ENCODE data around the gene E2F1.
"Not testable (repeated sequence)": the region's sequence is repeated elsewhere in the genome, so short reads cannot be mapped to it uniquely, and the experiment has no call there.

E2F1 gene

DNA sequence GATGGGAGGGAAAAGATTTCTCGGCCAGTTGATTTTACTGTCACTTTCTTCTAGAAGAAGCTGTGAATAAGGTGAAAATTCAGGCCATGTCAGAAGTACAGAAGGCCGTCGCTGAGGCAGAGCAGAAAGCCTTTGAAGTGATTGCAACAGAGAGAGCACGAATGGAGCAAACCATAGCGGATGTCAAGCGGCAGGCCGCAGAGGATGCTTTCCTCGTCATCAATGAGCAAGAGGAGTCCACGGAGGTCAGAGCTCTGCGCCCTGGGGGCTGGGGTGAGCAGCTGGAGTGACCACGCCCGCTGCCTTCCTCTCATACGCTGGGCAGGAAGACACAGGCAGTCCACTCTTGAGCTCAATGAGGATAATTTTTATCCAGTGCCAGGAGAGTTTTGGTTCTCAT, 45.9 kb downstream of the E2F1 start:
- DNase-seq (ENCODE audit: low read depth), result no peak

DNA sequence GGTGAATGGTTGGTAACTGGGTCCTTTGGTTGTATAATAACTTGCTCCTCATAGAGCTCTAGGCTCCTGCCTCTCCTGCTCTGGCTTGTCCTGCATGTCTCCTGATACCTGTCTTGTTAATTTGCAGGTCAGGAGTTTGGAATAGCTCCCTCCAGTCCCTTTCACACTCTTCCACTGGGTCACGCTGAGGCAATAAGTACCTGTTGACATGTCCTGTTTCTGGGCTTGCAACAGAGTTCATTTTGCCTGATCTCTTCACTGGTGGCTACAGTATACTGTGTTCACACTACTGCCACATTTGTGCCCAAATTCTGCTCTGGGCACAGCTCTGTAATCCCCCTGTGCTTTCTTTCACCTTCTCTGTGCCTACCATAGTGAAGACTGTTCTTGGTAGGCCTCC, 49.4 kb downstream of the E2F1 start:
- DNase-seq (ENCODE audit: low read depth), result no peak

DNA sequence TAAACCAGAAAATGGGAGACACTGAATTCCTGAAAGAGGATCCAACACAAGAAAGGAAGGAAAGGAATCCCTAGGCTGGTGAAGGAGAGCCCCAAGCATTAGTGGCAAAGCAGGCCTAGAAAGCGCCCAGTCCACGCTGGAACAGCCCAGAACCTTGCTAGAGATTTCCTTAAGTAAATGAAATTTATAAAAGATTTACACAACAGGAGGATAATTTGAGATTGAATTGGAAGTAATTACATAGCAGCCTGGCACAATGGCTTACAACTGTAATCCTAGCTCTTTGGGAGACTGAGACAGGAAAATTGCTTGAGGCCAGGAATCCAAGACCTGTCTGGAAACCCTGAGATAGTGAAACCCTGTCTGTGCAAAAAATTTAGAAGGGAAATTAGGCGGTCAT, 50.8 kb downstream of the E2F1 start:
- DNase-seq (ENCODE audit: low read depth), result no peak

DNA sequence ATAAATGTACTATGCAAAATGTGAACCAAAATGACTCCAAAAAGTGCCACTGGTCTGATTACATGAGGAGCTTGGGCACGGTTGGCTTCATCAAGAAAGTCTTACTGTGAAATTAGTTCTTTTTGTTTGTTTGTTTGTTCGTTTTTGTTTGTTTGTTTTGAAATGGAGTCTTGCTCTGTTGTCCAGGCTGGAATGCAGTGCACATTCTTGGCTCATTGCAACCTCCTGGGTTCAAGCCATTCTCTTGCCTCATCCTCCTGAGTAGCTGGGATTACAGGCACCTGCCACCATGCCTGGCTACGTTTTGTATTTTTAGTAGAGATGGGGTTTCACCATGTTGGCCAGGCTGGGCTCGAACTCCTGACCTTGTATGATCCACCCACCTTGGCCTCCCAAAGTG, 54.3 kb downstream of the E2F1 start:
- not testable (repeated sequence) for DNase-seq (ENCODE audit: low read depth)

DNA sequence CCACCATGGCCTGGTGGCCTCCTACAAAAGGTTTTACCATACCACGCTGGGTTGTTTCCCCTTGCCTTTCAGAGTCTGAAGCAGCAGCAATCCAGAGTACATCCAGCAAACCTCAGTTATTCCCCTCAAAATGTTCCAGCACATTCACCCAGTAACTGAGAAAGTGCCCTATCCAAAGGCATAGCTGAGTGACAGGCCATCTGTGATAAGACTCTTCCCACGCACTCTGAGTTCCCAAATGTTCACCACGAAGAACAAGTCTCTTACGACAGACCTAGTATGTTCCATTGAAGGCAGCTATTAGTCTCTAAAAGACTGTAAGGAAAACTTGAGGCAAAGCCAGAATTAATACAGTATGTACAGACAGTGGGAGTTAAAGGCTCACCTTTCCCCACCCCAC, 55.7 kb downstream of the E2F1 start:
- DNase-seq (ENCODE audit: low read depth), result no peak

DNA sequence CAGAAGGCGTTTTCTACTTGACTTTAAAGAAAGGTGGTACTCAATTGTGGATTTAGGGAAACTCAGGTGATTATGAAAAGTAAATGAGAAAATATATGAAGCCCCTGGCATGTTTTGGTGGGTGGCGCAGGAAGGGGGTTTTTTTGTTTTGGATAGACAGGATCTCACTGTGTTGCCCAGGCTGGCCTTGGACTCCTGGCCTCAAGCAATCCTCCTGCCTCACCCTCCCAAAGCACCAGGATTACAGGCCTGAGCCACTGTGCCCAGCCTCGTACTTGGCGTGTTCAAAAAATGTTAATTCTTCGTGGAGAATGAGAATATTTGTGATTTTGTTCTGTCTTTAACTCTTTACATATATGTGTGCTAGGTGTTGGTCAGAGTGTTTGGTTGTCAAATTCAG, 56.2 kb downstream of the E2F1 start:
- no peak for DNase-seq (ENCODE audit: low read depth)

DNA sequence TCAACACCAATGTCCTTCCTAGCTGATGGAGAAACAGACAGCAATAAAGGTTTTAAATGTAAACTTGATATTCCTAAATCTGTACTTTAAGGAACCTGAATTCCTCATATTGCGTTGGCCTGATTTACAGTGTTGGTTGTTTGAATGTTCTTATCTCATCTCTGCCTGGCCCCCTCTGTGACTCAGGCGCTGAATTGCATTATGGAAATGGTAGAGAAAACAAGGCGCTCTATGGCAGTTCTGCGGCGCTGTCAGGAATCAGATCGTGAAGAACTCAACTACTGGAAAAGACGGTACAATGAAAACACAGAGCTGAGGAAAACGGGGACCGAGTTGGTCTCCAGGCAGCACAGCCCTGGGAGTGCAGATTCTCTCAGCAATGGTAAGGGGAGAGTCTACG, 56.7 kb downstream of the E2F1 start:
- no peak for DNase-seq (ENCODE audit: low read depth)

DNA sequence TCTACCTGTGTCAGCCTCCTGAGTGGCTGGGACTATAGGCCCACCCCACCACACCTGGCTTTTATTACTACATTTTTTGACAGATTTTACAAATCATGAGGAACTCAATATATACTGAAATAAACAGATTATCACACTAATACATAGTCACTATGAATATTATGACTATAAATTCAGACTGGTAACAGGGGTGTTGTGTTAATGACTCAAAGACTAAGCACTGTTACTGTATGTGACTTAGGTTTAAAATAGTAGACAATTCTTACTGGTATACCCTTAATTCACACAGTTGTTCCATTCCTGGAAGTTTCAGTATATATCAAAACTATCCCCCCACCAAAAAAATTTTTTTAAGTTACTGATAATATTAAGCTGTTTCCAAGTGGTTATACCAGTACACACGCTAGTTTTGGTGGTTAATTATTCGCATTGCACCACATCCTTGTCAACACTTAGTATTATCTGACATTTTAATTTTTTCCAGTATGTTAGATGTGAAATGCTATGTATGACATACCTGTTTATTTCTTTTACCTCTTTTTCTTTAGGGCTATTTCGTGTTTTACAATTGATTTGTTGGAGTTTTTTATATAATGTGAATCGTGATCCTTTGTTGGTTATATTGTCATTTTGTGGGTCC, 58.5 kb downstream of the E2F1 start:
- no peak for DNase-seq (ENCODE audit: low read depth)

DNA sequence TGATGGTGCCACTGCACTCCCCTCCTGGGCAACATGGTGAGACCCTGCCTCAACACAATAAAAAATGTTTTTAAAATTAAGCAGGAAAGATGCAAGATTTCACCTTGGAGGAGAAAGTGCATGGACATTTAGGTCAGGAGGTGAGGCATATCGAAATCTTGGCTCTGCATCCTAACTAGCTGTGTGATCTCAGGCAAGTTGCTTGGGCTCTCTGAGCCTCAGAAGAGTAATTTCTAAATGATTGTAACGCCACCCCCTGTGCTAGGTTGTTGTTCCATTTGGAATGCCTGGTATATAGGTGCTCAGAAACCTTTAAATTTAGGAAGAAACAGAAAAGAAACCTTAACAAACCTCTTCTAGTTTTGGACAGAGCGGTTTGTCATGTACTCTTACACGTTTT, 60.0 kb downstream of the E2F1 start:
- no peak for DNase-seq (ENCODE audit: low read depth)

Measured in activated T-cell treated with anti-CD3 and anti-CD28 coated beads for 48 hours (primary cell).